Renal cortex interstitium (tissue), 11 donors: ENCODE measurements around the gene EDIL3. TPM values are rescaled to one million over a fixed set of nuclear protein-coding genes. Genes with fewer than 3 reads are reported as not detected.
A peak's percentile ranks its signal among the peaks of the same experiment; 100 is the strongest.

Source experiments
- DNase-seq, 11 donors: peaks; one replicate each; pipeline ENCODE4 v3.0.0-alpha.2; 2013; ENCODE audit warnings: low read depth in 9 of 11, low spot score in 4 of 11; ENCODE audit errors: extremely low read depth in 1 of 11
- polyA plus RNA-seq, 3 donors: library from polyadenylated mRNA; unstranded; fragments of 120-200 nt; gene quantifications; one replicate each; pipeline ENCODE4 v1.2.1, GENCODE V29; 2013; ENCODE audit not compliant: insufficient read length in 3 of 3

The EDIL3 gene
- polyA plus RNA-seq, 3 donors = 41.3 to 60.3 (median 54.4) TPM

- DNase-seq = no peak
Observed at GRCh38 chr5:83955916-83956315, 428.8 kb downstream of the EDIL3 start.

DNA sequence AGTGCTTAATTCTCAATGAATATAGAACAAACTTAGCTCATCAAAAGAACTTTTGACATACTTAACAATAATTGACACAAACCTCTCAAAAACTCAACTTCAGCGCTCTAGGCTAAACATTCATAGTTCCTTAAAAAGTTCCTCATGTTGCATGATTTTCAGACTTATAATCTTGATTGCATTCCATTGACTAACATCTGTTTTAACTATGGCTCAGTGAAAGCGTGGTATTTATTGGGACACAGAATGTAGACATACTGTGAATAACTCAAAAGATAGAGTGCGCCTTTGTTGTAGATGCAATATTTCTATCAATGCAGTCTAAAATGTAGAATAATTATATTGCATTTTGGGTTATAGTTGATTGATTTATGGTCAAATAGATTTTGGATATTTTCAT, 436.9 kb downstream of the EDIL3 start:
- no peak for DNase-seq

- DNase-seq = no peak
Observed at GRCh38 chr5:83946516-83946915, 438.2 kb downstream of the EDIL3 start.

DNA sequence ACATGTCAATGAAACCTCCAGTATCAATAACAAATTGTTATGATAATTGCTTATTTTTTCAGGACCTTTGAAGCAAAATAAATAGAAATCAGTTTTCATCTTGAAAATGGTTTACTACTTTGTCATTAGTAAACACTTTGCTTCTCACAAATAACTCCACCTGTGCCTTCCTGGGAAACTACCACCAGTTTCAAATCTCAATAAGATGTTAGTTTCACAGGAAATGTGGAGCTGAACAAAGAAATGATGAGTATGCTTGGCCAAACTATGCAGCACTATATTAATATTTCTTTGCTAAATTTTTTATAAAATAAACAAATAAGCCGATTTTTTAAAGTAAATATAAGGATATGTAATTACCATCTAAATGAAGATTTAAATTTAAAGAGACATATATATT, 442.5 kb downstream of the EDIL3 start:
- no peak for DNase-seq

- no peak for DNase-seq
Observed at GRCh38 chr5:83937837-83938236, 446.8 kb downstream of the EDIL3 start.

- DNase-seq = no peak
Observed at GRCh38 chr5:83931969-83932368, 452.7 kb downstream of the EDIL3 start.

GRCh38 chr5:83927140-83927733, 457.4 kb downstream of the EDIL3 start:
- peak in 5 of 11 donors; percentile 23 to 50 (median 36) for DNase-seq

DNA sequence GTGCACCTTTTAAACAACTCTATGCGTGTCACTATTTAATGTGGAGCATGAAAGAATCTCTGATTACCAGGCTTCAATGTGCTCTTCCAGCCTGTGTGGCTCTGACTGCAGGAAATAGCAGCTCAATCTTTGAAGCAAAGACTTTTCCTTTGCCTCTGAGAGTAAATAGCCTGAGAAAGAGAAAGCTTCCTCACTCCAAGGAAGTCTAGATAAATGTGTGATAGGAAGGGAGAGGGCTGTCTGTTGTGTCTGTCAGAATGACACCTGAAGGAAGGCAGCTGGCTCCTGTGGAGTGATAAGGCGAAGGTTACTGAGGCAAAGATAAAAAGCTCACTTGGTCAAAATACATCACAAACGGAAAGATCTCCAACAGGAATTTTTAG, 458.7 kb downstream of the EDIL3 start:
- peak in 3 of 11 donors; percentile 4 to 23 (median 12) for DNase-seq

DNA sequence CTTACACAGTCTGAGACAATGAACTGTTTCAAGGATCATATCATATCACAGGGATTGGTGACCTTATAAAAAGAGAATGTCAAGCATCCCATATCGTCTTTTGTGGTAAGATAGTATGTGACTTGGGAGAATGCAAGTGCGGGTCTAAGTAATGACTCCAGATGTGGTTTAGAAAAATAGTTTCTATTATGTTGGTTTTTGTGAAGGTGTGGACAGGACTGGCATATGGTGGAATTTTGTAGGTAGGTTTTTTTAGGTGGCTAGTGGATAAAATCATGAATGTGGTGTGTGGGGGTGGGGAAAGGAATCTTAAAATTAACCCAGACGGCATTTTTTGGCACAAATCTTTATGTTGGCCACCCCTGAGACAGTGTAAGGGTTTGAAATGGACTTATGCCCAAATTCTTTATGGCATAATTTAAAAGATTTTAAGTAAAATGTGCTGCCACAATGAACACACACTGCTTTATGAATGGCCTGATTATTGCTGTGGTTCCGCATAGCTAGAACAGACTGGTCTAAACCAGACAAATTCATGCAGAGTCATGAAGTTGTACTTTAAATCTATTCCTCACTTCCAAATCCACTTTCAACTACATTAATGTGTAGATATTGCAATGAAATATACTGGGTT, 459.2 kb downstream of the EDIL3 start:
- DNase-seq = peak in 1 of 11 donors; percentile 4

- no peak for DNase-seq
Observed at GRCh38 chr5:83924891-83925290, 459.8 kb downstream of the EDIL3 start.

DNA sequence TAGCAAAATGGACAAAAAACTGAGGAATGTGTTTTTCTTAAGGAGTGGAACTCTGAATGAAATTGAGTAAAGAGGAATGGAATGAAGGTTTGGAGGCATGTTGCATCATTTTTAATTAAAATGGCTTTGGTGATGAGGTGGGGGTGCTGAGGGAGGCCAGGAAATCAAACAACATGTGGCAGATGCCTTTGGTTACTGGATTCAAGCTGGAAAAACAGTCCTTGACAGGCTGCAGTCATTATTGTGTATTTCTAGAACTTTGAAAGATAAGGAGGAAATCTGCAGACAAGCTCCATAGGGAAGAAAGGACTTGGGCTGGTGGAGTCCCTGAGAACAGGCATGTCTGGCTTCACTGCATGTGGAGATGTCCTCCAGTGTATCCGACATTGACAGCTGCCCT, 460.5 kb downstream of the EDIL3 start:
- DNase-seq = no peak

DNA sequence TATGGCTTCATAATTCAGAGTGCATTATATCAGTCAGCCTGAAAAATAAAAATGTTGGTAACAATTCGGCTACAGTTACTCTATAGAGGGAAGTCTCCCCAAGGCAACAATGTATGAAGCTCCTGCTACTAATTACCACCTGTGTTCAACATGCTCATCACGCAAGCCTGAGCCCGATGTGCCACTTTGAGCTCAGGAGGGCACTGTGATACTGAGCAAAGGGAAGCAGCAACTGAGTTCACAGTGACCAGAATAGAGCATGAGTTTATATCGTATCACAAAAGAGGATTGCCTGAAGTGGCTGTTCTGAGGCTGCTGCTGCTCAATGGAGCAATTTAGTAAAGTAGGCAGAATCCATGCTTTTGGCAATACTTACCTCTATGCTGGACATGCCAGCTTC, 462.0 kb downstream of the EDIL3 start:
- no peak for DNase-seq

DNA sequence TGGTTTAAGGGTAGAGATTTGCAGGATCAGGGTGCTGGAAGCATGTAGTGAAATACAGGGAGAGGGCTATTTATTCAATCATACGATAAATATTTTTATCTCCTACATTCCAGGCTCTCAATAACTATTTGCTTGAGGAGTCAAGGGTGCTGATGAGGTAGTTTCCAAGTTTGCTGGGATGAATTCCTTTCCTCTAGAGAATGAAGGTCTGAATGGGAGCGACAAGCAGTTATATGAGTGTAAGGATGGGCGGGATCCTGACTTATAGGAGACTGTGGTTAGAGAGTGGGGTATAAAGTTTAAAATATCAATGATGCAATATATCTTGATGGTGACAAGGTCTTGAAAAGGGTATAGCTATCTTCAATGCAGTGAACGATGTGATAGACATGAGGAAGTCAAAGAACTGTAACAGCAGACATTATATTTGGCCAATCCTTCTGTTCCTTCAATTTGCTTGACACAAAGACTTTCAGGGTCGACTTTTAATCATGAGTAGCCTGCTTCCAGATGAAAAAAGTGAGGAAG, 462.9 kb downstream of the EDIL3 start:
- no peak for DNase-seq

DNA sequence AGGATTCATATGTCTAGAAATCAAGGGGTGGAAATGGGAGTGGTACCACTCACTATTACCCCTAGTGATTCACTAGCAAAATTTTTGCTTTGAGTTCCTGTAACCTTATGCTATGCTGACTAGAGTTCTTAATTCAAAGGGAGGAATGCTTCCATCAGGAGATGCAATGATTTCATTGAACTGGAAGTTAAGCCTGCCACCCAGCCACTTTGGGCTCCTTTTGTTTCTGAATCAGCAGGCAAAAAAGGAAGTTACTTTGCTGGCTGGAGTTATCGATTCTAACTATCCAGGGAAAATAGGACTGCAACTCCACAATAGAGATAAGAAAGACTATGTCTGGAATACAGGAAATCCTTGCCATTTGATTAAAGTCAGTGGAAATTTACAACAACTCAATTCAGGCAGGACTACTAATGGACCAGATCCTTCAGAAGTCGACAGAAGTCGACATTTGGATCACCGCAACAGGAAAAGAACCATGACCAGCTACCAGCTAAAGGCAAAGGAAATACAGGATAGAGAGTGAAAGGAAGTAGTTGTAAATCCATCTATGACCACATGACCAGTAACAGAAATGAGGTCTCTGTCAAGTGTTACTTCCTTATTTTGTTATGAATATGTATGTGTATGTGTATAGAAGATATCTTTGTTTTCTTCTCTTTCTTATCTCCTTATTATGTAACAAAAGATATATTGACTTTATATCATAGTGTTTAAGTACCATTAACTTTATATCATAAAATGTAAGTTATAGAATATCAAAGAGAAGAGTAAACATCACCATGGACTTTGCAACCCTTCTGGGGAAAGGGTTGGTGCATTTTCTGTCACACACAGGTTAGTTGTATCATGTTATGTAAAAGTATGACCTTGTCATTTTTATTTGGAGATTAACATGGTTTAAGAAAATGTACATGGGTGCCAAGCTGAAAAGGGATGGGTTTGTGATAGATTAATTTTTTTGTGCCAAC, 465.3 kb downstream of the EDIL3 start:
- DNase-seq = no peak

- DNase-seq = no peak
Observed at GRCh38 chr5:83917261-83917908, 467.3 kb downstream of the EDIL3 start.

GRCh38 chr5:83914662-83915418, 469.8 kb downstream of the EDIL3 start:
- no peak for DNase-seq

- no peak for DNase-seq
Observed at GRCh38 chr5:83914199-83914598, 470.5 kb downstream of the EDIL3 start.

GRCh38 chr5:83913593-83913992, 471.1 kb downstream of the EDIL3 start:
- DNase-seq = no peak
